Nucleus accumbens (tissue), 56 donors: ENCODE measurements around the gene CCDC82.

ENCODE experiments used
- DNase-seq, 56 donors: peaks; one replicate each; lab custom pipeline; 2025; lab: John Stamatoyannopoulos, UW

Gene CCDC82

GRCh38 chr11:96365493-96365892 is 24.2 kb downstream of the CCDC82 start:
- DNase-seq, result no peak

DNA sequence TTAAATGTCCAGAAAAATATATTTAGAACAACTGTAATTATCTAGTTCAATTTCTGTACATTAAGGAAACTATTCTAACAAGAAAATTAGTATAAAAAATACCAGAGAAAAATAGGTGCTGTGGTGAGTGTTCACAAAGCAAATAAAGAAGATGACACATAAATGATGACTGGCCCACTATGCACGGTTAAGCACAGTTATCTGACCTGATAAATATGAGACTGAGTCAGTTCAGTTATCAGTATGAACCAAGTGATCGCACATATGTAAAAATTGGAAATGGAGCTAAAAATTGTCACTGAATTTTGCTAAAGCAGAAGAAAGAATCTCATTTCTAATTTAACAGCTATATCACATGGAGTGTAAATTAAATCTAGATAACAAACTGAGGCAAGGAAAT is 27.9 kb downstream of the CCDC82 start:
- DNase-seq, result no peak

- DNase-seq, result no peak
These were observed 31.4 kb downstream of the CCDC82 start for GRCh38 chr11:96358321-96358720.

- no peak for DNase-seq
These were observed 31.9 kb downstream of the CCDC82 start for GRCh38 chr11:96357794-96358193.

DNA sequence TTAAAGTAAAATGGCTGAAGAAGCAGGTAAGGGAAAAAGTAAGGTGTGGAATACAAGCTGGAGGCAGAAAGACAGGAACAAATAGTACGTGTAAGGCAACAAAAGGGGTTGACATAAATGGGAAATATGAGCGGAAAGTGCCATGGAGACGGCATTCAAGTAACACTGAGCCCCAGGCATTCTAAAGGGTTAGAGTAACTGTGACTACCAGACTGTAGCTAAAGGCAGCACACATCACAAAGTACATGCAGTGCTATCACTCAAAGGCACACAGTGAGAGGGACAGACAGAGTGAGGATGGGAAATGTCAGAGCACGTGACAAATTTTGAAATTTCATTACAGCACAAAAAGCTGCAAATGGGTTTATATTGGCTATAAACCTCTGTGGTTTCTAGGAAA is 32.9 kb downstream of the CCDC82 start:
- DNase-seq, result no peak

- peak; percentile 46 to 96 (median 91) for DNase-seq
These were observed 46.6 kb downstream of the CCDC82 start, which contains the start of gene MAML2 for GRCh38 chr11:96342961-96343711. Gene MAML2, minus strand, starts transcription at chr11:96343195. Its CDS starts 1,300 bp downstream, at chr11:96341895.

GRCh38 chr11:96342014-96342960 is 47.4 kb downstream of the CCDC82 start:
- DNase-seq, result no peak

DNA sequence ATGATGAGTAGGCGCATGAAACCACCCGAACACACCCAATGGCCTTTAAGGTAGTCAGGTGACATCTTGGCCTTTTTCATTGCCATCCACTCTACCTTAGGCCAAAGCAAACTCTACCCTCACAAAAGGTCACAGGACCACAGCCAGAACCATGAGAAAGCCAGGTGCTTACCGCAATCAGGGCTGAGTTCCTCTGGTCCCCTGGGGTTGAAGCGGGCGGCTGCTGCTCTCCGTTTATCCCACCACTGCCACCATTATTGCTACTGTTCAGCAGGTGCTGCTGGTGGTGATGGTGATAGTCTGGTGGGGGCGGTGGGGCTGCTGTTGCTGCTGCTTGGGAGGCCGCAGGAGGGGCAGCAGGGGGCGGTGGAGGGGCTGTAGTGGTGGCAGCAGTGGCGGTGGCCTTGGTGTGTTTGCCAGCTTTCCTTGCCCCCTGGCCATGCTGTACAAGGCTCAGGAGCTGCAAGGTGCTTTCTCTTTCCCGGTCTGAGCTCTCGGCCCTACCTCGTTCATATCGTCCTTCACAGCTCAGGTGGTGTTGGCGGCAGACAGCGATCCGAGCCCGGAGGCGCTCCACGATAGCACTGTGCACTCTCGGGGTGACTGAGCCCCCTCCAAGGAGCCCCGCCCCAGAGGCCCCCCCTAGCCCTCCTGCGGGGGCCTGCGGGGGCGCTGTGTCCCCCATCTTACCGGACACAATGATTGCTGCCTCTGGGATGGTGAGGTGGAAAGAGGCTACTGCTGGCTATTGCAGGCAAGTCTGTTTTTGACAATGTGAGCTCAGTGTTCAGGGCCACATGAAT is 48.3 kb downstream of the CCDC82 start:
- peak in 36 of 56 donors; percentile 16 to 64 (median 36) for DNase-seq

DNA sequence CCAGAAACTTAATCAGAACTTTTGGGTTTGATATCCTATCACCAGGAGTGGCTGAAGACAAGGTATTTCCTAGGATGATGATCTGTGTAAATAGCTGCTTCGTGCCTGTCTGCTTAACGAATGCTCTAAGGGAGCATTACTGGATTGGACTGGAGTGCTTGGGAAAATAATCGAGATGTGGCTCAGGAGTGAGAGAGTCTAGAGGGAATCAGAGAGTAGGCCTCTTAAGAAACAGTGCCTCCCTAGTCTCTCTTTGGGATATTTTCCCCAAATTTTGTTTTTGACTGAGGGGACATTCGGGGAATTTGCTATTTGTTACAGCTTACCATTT is 49.2 kb downstream of the CCDC82 start:
- no peak for DNase-seq

DNA sequence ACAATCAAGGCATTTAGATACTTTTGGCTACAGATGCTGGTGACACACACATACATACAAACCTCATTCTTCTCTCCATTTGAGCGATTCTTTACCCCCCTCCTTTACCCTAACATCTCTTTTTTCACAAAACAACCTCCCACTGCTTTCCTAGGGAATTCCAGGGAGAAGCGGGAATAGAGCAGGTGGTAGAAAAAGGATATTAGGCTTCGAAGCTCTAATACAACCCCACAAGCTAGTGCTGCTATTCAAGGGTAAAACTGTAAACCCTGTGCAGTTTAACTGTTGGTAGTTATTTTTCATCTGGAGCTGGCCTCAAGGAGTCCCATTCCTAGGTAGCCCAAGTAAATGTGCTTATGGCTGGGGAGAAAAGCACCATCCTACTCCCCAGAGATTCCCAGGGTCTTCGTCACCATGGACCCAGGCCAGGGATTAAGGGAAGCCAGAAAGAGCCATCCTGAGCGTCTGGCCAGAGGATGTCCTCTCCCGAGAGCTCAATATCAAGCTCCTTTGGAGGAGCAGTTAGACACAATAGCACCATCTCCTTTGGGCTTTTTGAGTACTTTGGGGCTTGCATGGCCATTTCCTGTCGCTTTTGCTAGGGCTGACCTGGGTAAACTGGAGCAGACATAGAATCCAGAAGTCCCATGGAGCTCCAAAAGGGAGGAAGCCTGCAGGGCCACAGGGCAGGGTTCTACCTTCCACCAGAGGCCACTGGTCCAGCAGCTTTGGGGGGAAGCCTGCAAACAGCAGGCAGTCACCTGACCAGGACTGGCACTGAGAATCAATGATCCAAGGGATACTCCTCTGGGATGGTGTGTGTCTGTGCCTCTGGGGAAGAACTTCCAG is 49.8 kb downstream of the CCDC82 start:
- DNase-seq, result peak in 27 of 56 donors; percentile 6 to 83 (median 47)

DNA sequence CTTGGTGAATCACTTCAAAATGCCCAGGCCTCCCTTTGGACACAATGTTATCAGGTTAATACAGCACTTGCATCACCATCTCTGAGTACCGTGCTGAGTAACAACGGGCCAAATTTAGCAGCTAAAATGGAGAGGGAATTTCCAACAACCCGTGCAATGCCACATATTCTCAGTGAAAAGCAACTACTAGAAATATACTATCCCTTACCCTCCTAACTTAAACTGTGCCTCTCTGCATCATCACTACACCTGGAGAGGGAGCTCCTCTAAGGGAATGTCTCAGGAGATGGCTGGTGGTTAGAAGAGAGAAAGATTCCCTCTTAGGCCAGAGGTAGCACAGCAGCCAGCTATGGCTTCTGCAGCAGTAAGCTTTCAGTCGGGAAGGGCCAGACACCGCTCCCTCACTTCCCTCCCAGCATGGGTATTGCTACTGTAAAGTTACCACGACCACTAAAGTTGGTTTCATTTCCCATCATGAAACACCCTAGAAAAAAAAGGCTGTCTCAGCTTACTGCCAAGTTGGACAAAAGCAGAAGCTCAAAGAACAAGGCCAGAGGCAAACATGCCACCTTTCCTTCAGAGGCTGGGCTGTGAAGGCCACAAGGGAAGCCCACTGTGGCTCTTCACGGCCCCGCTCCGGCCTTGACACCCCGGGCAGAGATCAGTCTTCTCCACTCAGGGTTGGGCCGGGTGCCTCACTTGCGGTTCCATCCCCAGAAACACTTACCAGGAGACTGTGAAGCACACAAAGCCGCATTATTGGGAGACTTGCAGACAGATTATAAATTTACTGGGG is 50.6 kb downstream of the CCDC82 start:
- peak in 51 of 56 donors; percentile 28 to 84 (median 66) for DNase-seq

DNA sequence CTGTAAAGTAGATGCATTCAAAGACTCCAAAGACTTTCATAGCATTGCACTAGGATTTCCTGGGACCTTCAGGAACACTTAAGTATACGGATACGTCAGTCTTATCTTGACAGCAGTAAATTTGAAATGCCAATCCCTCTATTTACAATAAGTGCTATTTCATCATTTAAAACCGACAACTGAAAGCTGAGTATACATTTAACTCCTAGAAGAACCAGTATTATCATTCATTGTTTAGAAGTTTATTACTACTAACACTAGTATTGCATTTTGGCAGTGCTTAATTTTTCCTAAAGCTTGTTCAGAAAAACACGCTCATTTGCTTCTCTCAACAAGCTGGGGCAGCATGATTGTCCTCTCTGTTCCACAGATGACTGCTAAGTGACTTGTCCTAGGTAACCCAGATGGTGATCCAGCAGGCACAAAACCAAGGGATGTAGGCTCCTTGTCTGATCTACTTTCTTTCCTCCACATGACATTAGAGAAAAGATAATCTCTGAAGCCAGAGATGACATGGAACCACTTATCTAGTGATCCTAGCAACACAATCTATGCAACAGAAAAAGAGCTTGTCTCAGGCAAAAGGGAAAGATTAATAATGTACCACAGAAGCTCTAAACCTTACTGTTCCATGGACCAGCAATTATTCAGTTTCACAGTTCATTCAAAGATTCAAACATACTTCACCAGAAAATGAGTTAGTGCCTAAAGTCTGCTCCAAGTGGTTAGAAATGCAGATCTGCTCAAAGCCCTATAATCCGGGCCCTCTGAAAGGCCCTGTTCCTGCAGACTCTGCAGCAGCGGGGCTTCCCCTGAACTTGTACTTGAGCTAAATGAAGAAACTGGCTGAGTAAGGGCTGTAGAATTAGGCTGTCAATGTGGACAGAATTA is 51.9 kb downstream of the CCDC82 start:
- peak in 6 of 56 donors; percentile 3 to 28 (median 14) for DNase-seq

DNA sequence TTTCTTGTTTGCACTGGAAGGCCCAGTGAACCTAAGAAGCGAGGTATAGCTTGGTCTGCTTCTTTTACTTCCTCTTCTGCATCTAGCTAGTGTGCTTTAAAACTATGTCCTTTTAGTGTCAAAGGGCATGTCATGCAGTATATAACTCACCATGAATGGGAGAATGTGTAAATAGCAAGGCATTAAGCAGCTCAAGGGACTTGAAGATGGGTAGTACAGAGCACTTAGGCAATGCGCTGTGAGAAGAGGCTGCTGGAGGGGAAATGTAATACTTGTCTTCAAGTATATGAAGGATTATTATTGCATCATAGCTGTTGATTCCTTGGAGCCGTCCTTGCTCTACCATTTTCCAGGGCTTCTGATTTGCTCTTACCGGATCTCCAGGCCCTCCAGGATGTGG is 54.3 kb downstream of the CCDC82 start:
- DNase-seq, result no peak

DNA sequence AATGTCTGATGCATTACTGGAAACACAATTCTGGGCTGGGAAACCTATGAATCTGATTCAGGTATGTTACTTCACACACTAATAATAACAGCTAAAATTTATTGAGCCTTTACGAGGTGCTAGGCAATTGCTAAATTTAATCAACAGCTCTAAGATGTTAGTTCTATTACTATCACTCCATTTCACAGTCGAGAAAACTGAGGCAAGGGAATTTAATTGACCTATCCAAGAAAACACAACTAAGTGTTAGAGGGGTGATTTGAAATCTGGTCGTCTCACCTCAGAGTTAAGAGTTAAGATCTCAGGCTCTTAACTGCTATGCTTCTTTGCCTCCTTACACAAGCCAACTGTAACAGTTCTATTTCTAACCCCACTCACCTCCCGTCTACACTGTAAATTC is 55.5 kb downstream of the CCDC82 start:
- no peak for DNase-seq

GRCh38 chr11:96333191-96333719 is 56.5 kb downstream of the CCDC82 start:
- DNase-seq, result no peak

- DNase-seq, result no peak
These were observed 57.5 kb downstream of the CCDC82 start for GRCh38 chr11:96332126-96332771.

- DNase-seq, result no peak
These were observed 58.0 kb downstream of the CCDC82 start for GRCh38 chr11:96331699-96332116.
